GM18868 (cell line): ENCODE results near the gene DDB1.

Experiments used
- ATAC-seq: cut with Tn5 transposase; IDR thresholded peaks from one replicate; pipeline ENCODE4 v1.9.1; 2021; ENCODE audit warnings: mild to moderate bottlenecking, moderate library complexity; ENCODE audit not compliant: unreplicated experiment

DDB1 gene

GRCh38 chr11:61332797-61333549, at the start of gene DDB1, which contains the start of gene TKFC:
Gene DDB1 (minus strand): TSS chr11:61333105. CDS start chr11:61332968, 137 bp downstream.
Gene TKFC (plus strand): TSS chr11:61333228. CDS start chr11:61334729, 1,501 bp downstream.
- peak; percentile 92 for ATAC-seq

GRCh38 chr11:61380884-61381283, 48.0 kb upstream of the DDB1 start:
- ATAC-seq = no peak

GRCh38 chr11:61378713-61379313, 45.9 kb upstream of the DDB1 start:
- ATAC-seq = no peak

- no peak for ATAC-seq
Observed at GRCh38 chr11:61377461-61378160, 44.7 kb upstream of the DDB1 start.

- ATAC-seq = no peak
Observed at GRCh38 chr11:61375761-61376108, 42.8 kb upstream of the DDB1 start.

- ATAC-seq = no peak
Observed at GRCh38 chr11:61372659-61373420, 39.9 kb upstream of the DDB1 start.

GRCh38 chr11:61370349-61371005, 37.6 kb upstream of the DDB1 start:
- ATAC-seq = no peak

GRCh38 chr11:61369372-61370348, 36.8 kb upstream of the DDB1 start:
- no peak for ATAC-seq

GRCh38 chr11:61368646-61369045, 35.7 kb upstream of the DDB1 start:
- no peak for ATAC-seq

GRCh38 chr11:61367406-61367805, 34.5 kb upstream of the DDB1 start:
- no peak for ATAC-seq

GRCh38 chr11:61364012-61364675, 31.2 kb upstream of the DDB1 start:
- no peak for ATAC-seq

GRCh38 chr11:61362542-61362875, 29.6 kb upstream of the DDB1 start:
- ATAC-seq = no peak

- peak; percentile 78 for ATAC-seq
Observed at GRCh38 chr11:61361741-61362541, 29.0 kb upstream of the DDB1 start, which contains the start of the genes CYB561A3 and TMEM138. Gene CYB561A3 (minus strand): TSS chr11:61361882. CDS start chr11:61356713, 5,169 bp downstream. Gene TMEM138 (plus strand): TSS chr11:61362374. CDS start chr11:61364391, 2,017 bp downstream.

GRCh38 chr11:61361237-61361740, 28.4 kb upstream of the DDB1 start:
- ATAC-seq = no peak

GRCh38 chr11:61359516-61359915, 26.6 kb upstream of the DDB1 start:
- ATAC-seq = no peak

- ATAC-seq = no peak
Observed at GRCh38 chr11:61358566-61358965, 25.7 kb upstream of the DDB1 start.

GRCh38 chr11:61357894-61358239, 25.0 kb upstream of the DDB1 start:
- ATAC-seq = no peak
